T follicular helper cell (primary cell): Measurements from ENCODE around the gene CHST15.
"Not testable (repeated sequence)": the region's sequence is repeated elsewhere in the genome, so short reads cannot be mapped to it uniquely, and the experiment has no call there.

Experiments
- DNase-seq: peaks from one replicate; pipeline ENCODE4 v3.0.0-alpha.2; 2020; ENCODE audit warnings: low read depth

The CHST15 gene

GRCh38 chr10:124044143-124044862 lies 49.1 kb downstream of the CHST15 start:
- DNase-seq, result no peak

DNA sequence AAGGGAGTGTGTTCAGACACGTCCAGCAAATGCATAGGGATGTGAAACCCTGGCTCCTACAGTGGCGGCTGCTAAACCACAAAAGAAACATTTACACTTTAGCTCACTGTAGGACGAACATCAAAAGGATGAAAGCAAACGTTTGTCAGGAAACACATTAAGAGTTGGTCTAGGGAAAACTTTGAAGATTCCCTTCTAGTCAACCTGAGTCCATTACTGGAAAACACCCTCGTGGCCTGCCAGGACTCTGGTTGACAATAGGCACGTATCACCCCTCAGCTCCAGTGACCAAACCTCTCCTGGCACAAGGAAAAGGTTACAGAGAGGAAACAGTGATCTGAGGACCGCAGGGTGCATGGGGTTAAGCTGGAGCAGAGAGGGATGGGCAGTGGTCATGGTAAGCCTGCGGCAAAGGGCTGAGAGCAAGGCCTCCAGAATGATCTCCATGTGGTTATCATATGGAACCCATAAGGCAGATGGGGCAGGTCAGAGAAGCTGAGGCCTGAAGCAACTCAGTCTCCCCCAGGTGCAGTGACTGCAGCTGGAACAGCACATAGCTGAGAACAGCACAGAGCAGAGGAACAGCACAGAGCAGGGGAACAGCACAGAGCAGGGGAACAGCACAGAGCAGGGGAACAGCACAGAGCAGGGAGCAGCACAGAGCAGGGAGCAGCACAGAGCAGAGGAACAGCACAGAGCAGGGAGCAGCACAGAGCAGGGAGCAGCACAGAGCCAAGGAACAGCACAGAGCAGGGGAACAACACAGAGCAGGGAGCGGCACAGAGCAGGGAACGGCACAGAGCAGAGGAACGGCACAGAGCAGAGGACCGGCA lies 49.9 kb downstream of the CHST15 start:
- no peak for DNase-seq

DNA sequence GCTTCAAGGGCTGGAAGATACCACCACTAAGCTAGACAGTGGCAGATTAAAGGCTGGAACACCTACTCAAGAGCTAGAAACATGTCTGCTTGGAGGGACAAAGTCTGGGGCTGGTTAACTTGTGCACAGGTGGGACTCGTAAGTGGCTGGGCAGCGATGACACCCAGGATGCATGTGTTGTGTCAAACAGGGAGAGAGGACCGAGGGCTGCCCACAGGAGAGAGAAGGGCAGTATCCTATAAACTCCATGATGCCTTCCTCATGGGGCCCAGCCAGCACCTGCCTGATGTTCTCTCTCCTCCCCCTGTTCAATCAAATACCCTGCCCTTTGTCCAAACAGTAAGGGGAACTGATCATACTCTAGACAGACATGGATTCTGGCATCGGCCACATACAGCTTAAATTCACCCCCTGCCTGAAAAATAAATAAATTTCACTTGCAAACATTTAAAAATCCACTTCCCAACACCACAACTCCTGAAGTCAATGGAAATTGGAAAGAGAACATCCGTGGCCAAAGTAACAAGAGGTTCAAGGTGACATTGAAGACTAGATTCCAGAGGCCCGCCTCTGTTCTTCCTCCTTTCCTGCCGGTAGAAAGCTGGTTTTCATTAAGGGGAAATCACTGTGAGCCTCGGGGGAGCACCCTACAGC lies 50.6 kb downstream of the CHST15 start:
- DNase-seq, result no peak

DNA sequence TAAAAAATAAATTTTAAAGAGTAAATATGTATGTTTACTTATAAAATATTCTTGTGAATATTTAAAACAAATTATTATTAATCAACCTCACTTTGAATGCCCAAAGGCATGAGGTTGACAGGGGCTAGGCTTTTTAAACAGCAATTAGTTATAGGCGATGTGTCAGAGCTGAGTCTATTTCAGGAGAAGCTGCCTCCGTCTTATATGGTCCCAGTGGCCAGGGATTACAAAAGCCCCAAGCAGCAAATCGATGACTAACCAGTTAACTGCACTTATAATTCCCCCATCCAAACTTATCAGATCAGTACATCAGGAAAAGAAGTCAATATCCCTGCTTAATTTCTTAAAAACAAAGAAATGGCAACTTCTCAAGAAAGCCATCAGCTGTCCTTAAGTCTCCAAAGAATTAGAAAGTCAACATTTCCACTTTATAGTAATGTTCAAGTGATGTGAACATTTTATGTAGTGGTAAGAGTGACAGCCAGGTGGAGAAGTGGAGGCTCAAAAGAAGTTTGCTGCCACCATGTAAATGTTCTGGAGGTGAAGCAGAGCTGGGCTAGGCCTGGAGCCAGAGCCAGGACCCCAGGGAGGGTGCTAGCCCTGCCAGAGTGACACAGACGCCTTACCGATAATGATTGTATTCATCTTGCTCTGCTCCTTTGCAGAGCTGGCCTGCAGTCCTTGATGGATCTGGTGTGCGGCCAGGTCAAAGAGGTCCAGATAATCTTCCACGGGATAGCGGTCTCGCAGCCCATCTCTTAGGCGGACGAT lies 51.5 kb downstream of the CHST15 start:
- DNase-seq, result no peak

- DNase-seq, result no peak
Measured at GRCh38 chr10:124040451-124041188, 52.8 kb downstream of the CHST15 start.

DNA sequence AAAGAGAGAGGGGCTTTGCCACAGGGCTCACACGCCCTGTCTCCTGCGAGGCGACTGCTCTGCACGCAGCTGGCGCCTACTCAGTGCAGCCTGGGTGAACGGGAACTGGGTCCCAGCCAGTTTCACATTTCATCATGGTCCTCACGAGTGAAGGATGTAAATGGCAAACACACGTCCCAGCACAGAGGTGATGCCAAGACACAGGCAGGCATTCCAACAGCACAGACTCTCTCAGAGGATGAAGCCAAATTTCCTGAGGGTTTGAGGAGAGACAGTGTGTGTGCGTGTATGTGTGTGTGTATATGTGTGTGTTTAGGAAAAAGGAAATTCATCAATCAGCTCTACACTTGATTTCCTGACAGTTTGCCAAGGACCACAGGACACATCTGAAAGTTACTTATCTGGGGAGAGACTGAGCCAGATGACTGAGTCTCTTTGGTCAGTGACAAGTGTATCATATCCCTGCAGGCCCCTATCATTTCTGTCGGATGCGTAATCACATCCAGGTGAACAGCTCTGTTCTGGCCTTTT lies 53.9 kb downstream of the CHST15 start:
- no peak for DNase-seq

DNA sequence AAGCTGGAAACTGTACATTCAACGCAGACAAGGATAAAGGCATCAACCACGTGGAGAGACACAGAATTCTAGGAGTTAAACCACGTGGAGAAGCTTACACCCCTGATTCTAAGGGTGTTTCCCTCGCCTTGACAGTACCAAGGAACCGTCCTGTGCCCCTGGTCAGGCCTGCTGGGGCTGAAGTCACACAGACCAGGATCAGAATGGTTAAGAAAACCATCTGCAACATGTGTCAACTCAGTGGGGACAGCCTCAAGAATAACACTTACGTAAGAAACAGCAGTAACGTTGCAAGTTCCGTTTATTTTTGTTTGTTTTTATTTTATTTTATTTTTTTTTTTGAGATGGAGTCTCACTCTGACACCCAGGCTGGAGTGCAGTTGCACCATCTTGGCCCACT lies 55.6 kb downstream of the CHST15 start:
- no peak for DNase-seq

- no peak for DNase-seq
Measured at GRCh38 chr10:124037286-124037685, 56.1 kb downstream of the CHST15 start.

DNA sequence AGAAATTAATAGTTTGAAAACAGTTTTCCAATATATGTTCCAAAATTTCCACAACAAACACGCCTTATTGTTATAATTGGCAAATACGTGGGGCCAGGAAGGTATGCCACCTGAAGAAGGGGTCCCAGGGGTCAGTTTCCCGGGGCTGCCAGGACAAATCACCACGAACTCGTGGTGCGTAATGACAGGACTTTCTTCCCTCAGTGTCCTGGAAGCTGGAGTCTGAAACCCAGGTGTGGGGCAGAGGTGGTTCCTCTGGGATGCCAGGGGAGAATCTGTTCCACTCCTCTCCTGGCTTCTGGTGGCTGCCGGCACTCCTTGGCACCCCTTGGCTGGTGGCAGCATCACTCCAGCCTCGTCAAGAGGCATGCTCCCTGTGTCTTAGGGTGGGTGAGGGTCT lies 56.7 kb downstream of the CHST15 start:
- DNase-seq, result no peak

DNA sequence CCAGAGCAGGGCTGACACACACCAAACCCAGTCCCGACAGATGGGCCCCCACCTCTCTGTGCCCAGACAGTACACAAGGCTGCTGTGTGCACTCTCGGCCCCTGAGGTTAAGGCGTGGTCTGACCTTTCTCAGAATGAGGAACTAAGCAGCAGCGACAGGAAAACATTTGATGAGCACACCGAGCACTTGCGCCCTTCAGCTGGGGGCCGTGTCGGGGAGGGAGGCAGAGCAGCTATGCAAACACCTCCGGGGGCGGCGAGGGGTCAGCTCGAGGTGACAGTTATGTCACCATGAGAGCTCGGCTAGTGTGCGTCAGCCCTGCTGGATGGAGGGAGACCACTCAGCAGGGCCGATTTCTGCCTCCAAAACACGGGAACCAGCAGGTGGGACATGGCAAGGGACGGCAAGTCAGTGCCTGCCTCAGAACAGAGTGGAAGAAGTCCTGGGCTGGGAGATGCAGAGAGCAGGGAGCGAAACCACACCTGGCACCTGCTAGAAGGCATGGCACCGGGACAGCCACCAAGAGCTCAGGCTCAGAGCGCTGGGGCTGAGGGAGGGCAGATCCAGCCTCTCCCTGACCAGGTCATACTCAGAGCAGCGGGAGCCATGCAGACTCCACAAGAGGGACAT lies 57.4 kb downstream of the CHST15 start:
- DNase-seq, result no peak

- no peak for DNase-seq
Measured at GRCh38 chr10:124035306-124035927, 58.0 kb downstream of the CHST15 start.

GRCh38 chr10:124034576-124035305 lies 58.7 kb downstream of the CHST15 start:
- not testable (repeated sequence) for DNase-seq

- DNase-seq, result no peak
Measured at GRCh38 chr10:124033887-124034218, 59.5 kb downstream of the CHST15 start.

GRCh38 chr10:124032971-124033886 lies 60.2 kb downstream of the CHST15 start:
- DNase-seq, result no peak

DNA sequence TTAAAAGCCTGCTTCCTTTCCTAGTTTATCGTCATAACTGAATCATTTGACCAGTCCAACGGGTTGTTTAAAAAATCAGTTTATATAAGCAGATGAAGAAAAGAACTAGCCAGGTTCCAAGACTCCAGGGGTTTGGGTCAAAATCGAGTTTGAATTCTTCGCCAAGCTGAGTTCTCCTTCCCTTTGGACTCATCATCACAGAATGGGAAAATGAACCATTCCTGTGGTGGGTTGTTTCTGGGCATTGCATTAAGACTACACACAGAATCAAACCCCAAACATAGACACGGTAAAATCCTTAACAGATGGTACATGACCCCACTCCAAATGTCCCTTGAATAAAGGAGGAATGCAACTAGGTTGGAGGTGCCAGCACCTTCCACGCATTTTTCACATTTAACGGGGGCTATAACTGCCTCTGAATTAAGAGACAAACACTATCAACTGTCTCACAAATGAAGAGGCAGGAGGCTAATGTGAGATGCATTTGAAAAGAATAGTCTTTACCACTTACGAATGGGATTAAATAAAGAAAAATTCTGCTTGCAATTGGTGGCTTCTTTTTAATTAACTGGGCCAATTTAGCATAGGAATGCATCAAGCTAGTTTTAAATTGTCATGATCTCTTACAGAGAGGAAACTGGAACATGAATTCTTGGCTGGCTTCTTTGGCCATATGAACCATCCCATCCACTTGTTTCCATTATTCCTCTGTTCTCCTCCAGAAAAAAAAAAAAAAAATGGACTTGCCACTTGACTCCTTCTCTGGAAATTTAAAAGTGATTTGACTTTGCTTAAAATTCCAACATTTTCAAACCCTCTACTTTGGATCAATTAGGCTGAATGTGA lies 61.1 kb downstream of the CHST15 start:
- no peak for DNase-seq

- DNase-seq, result no peak
Measured at GRCh38 chr10:124030492-124031110, 62.8 kb downstream of the CHST15 start.

- no peak for DNase-seq
Measured at GRCh38 chr10:124030061-124030460, 63.3 kb downstream of the CHST15 start.
